GM19324 (cell line): Measurements from ENCODE around the gene TNFRSF1B.

Experiments
- ATAC-seq: cut with Tn5 transposase; IDR thresholded peaks from one replicate; pipeline ENCODE4 v1.9.1; 2021; ENCODE audit warnings: mild to moderate bottlenecking, moderate library complexity; ENCODE audit not compliant: unreplicated experiment, low FRiP score

The TNFRSF1B gene

GRCh38 chr1:12173631-12174121, 6.9 kb downstream of the TNFRSF1B start:
- ATAC-seq, result no peak

- no peak for ATAC-seq
Observed at GRCh38 chr1:12174924-12175810, 8.4 kb downstream of the TNFRSF1B start.

GRCh38 chr1:12176298-12177118, 9.7 kb downstream of the TNFRSF1B start:
- ATAC-seq, result no peak

- ATAC-seq, result no peak
Observed at GRCh38 chr1:12177156-12177998, 10.6 kb downstream of the TNFRSF1B start.

GRCh38 chr1:12177999-12178441, 11.2 kb downstream of the TNFRSF1B start:
- no peak for ATAC-seq

- no peak for ATAC-seq
Observed at GRCh38 chr1:12178511-12178910, 11.7 kb downstream of the TNFRSF1B start.

GRCh38 chr1:12179111-12179519, 12.3 kb downstream of the TNFRSF1B start:
- no peak for ATAC-seq

GRCh38 chr1:12179676-12180075, 12.9 kb downstream of the TNFRSF1B start:
- no peak for ATAC-seq

GRCh38 chr1:12180315-12180714, 13.5 kb downstream of the TNFRSF1B start:
- no peak for ATAC-seq

- no peak for ATAC-seq
Observed at GRCh38 chr1:12180903-12181302, 14.1 kb downstream of the TNFRSF1B start.

- no peak for ATAC-seq
Observed at GRCh38 chr1:12181568-12181967, 14.8 kb downstream of the TNFRSF1B start.

GRCh38 chr1:12182410-12182984, 15.7 kb downstream of the TNFRSF1B start:
- ATAC-seq, result no peak

- no peak for ATAC-seq
Observed at GRCh38 chr1:12183095-12183794, 16.5 kb downstream of the TNFRSF1B start.

GRCh38 chr1:12184008-12184681, 17.4 kb downstream of the TNFRSF1B start:
- no peak for ATAC-seq

GRCh38 chr1:12185036-12185917, 18.5 kb downstream of the TNFRSF1B start:
- ATAC-seq, result no peak

- ATAC-seq, result no peak
Observed at GRCh38 chr1:12185918-12186678, 19.3 kb downstream of the TNFRSF1B start.

- no peak for ATAC-seq
Observed at GRCh38 chr1:12186679-12186985, 19.8 kb downstream of the TNFRSF1B start.
